Psoas muscle (tissue), 8 donors: ENCODE results near the gene TIAL1. TPM values are rescaled to one million over a fixed set of nuclear protein-coding genes. Genes with fewer than 3 reads are reported as not detected.

ENCODE experiments used
- ATAC-seq, 4 donors: fragments of 200-7000 bp; cut with Tn5 transposase; one replicate each; pipeline ENCODE4 v1.9.1; 2020; ENCODE audit warnings: moderate library complexity in 3 of 4, mild to moderate bottlenecking in 2 of 4
- DNase-seq, 2 donors: peaks; one replicate each; pipeline ENCODE4 v3.0.0-alpha.2; 2020
- H3K27ac ChIP-seq: fragments of 200-600 bp; one replicate; pipeline ENCODE4 v1.8.0; 2022
- H3K27me3 ChIP-seq, 3 donors: fragments of 200-600 bp in 1 of 3; one replicate each; pipeline versions ENCODE4 v1.6.1 to v1.8.0; 2013 to 2022; ENCODE audit warnings: low read length in 2 of 3, mild to moderate bottlenecking in 2 of 3, moderate library complexity in 1 of 3; ENCODE audit not compliant: insufficient read depth in 3 of 3
- H3K36me3 ChIP-seq, 2 donors: fragments of 200-600 bp in 1 of 2; one replicate each; pipeline versions ENCODE4 v1.6.1 to v1.8.0; 2013 to 2022; ENCODE audit warnings: low read depth in 1 of 2, mild to moderate bottlenecking in 1 of 2, moderate library complexity in 1 of 2; ENCODE audit not compliant: insufficient read depth in 1 of 2
- H3K4me1 ChIP-seq: fragments of 200-600 bp; one replicate; pipeline ENCODE4 v1.8.0; 2022
- H3K4me3 ChIP-seq: fragments of 200-600 bp; one replicate; pipeline ENCODE4 v1.8.0; 2022; ENCODE audit warnings: mild to moderate bottlenecking
- H3K9me3 ChIP-seq: fragments of 200-600 bp; one replicate; pipeline ENCODE4 v1.8.0; 2022
- WGBS, 3 donors: extraction: QIAGEN DNeasy Blood & Tissue Kit; methylation state at CpG; one replicate each; pipeline versions ENCODE4 v1.1.6 to v1.1.7; 2013; 5-methylcytosine and 5-hydroxymethylcytosine counted together
- intact Hi-C, 2 donors: fragments of 100-400 bp; cut with DNase I; formaldehyde crosslinking; loops; one replicate each; pipeline versions ENCODE4 v1.11.0 to v1.14.2; 2022
- polyA plus RNA-seq, 3 donors: library from polyadenylated mRNA; stranded (reverse); fragments of 200-250 nt; gene quantifications; one replicate each; pipeline ENCODE4 v1.2.3, GENCODE V29; 2013
- total RNA-seq, 4 donors: library from RNA; stranded (reverse); fragmentation: NEBNext Ultra II Directional in 2 of 4; extraction: Animal tissue kit (Norgen Biotek cat#: 25700) in 2 of 4; gene quantifications; one replicate each; pipeline versions ENCODE4 v1.2.1 to v1.2.4, GENCODE V29; 2021 to 2023
- TF ChIP-seq, protein P1 (sequence below): fragments of 200-600 bp; IDR thresholded peaks from one replicate; pipeline ENCODE4 v1.8.0; 2022; ENCODE audit warnings: antibody characterized with exemption
- donor health status: healthy with polysubstance abuse.
- donor health status: DM: no; HTN: no; CAD: no; lungs with moderate emphysema.
- donor health status: Bipolar disorder and iron deficiency.
- donor health status: healthy.
- donor health status: DM: yes; HTN: yes; CAD: no.
- donor health status: DM: no; HTN: no; CAD: no.
- donor health status: DM: no; HTN: no; CAD: no.
- donor health status: DM: yes; HTN: yes; CAD: no.

Gene TIAL1
- total and polyA plus RNA-seq, 7 donors, result 38.2 to 106 (median 79.3) TPM

DNA sequence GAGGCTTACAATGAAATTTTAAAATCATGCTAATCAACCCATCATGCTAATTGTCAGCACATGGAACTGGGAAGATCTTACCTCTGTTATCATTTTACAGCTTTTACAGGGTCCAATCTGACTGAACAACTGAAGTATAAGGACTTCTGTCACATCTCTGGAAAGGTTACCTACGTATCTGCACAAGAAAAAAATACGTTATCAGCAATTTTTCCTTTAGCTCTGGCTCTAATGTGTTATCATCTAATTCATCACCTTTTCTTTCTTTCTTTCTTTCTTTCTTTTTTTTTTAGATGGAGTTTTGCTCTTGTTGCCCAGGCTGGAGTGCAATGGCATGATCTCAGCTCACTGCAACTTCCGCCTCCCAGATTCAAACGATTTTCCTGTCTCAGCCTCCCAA, 8.7 kb downstream of the TIAL1 start:
- ATAC-seq, result no peak
- 88 to 92% (median 91%) methylated on average over 4 of the region's 4 CpGs for WGBS, 3 donors
- H3K9me3 ChIP-seq, result no peaks in the 10 kb centered on the region
- H3K27me3 ChIP-seq, result no peaks in the 10 kb centered on the region
- H3K4me1 ChIP-seq, result peaks cover 18% of the 10 kb centered on the region
- no peak for DNase-seq
- intact Hi-C loops, result no loop called here
- TF ChIP-seq, protein P1, sequence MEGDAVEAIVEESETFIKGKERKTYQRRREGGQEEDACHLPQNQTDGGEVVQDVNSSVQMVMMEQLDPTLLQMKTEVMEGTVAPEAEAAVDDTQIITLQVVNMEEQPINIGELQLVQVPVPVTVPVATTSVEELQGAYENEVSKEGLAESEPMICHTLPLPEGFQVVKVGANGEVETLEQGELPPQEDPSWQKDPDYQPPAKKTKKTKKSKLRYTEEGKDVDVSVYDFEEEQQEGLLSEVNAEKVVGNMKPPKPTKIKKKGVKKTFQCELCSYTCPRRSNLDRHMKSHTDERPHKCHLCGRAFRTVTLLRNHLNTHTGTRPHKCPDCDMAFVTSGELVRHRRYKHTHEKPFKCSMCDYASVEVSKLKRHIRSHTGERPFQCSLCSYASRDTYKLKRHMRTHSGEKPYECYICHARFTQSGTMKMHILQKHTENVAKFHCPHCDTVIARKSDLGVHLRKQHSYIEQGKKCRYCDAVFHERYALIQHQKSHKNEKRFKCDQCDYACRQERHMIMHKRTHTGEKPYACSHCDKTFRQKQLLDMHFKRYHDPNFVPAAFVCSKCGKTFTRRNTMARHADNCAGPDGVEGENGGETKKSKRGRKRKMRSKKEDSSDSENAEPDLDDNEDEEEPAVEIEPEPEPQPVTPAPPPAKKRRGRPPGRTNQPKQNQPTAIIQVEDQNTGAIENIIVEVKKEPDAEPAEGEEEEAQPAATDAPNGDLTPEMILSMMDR, result no peak
- peaks cover 14 to 64% of the 10 kb centered on the region in 2 donors for H3K36me3 ChIP-seq
- no peak overlapping the region for H3K4me3 ChIP-seq
- no peak overlapping the region for H3K27ac ChIP-seq

DNA sequence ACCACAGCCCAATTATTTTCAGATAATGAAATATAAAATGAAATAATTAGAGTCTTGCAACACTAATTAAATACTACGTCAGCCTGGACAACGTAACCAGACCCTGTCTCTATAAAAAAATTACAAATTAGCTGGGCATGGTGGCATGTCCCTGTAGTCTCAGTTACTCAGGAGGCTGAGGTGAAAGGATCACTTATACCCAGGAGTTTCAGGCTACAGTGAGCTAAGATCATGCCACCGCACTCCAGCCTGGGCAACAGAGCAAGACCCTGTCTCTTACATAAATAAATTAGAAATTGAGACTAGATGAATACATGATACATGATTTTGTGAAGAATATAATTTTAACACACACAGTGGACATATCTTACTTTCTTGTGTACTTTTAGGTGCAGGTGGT, 18.4 kb downstream of the TIAL1 start:
- Histone ChIP-seq H3K27me3 (no peaks in the 10 kb centered on the region), H3K9me3 (no peaks in the 10 kb centered on the region), H3K4me1 (no peaks in the 10 kb centered on the region), H3K4me3 (no peak overlapping the region), H3K27ac (no peak overlapping the region), H3K36me3 (peaks cover 14 to 100% of the 10 kb centered on the region in 2 donors)
- WGBS, 3 donors, result 93 to 94% (median 93%) methylated on average over 3 of the region's 3 CpGs
- ATAC-seq (no peak), DNase-seq (no peak)
- TF ChIP-seq, protein P1, result no peak
- intact Hi-C loops, result no loop called here

DNA sequence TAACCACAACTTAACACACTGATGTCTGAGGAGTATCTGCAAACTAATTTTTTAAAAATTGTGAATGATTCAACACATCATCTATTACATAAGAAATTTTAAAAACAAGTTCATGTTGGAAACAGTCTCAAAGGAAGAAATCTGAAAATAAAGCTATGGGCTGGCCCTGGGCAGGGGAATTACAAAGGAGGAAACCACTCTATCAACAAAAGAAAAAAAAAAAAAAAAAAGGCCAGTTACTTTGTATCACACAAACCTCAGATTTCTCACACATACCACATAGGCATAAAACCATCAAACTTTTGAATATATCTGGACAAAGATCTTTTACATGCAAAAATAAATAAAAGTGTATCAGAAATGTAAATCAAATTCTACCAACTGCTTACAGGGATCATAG, 20.8 kb downstream of the TIAL1 start:
- Histone ChIP-seq H3K36me3 (peaks cover 17 to 93% of the 10 kb centered on the region in 2 donors), H3K4me3 (no peak overlapping the region), H3K9me3 (no peaks in the 10 kb centered on the region), H3K27ac (no peak overlapping the region), H3K4me1 (no peaks in the 10 kb centered on the region), H3K27me3 (no peaks in the 10 kb centered on the region)
- TF ChIP-seq, protein P1, result no peak
- ATAC-seq (no peak), DNase-seq (no peak)
- intact Hi-C loops, result no loop called here

DNA sequence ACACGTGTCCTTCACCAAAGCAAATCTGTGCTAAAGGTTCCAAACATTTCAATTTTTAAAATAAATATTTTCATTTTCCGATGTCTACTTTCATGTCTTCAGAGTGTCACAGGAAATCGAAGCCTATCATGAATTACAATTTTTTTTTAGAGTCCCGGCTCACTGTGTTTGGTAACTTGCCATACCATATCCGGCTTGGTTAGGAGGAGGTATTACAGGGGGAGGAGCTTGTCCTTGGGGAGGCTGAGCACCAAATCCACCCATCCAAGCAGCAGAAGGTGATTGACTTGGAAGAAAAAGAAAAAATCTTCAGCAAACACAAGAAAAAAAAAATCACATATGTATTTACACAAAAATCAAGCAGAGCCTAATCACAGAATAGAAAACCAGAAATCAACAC, 21.3 kb downstream of the TIAL1 start:
- intact Hi-C loops, result no loop called here
- Histone ChIP-seq H3K27me3 (no peaks in the 10 kb centered on the region), H3K27ac (no peak overlapping the region), H3K4me1 (no peaks in the 10 kb centered on the region), H3K4me3 (no peak overlapping the region), H3K36me3 (peaks cover 17 to 88% of the 10 kb centered on the region in 2 donors), H3K9me3 (no peaks in the 10 kb centered on the region)
- ATAC-seq (peak in 2 of 4 donors; percentile 36 to 67), DNase-seq (no peak)
- 39 to 59% (median 42%) methylated on average over 5 of the region's 5 CpGs for WGBS, 3 donors
- TF ChIP-seq, protein P1, result no peak

DNA sequence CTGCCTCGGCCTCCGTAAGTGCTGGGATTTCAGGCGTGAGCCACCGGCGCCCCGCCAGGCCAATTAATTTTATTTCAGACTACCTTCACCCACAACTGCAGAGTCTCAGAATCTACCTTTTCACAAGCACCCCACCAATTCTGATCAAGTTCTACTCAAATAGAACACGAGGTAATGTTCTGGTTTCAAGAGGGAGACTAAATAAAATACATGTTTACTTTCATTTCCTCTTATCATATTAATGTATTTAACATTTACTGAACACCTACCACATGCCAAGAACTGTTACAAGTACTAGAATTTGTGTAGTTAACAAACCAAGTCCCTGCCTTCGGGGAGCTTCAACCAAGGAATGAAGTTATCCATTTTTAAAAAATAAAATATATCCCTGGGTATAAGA, 28.8 kb downstream of the TIAL1 start:
- no peaks in the 10 kb centered on the region for H3K9me3 ChIP-seq
- no peak for DNase-seq
- H3K4me3 ChIP-seq, result no peak overlapping the region
- H3K27me3 ChIP-seq, result no peaks in the 10 kb centered on the region
- H3K36me3 ChIP-seq, result peaks cover 3 to 13% of the 10 kb centered on the region in 2 donors
- TF ChIP-seq, protein P1, result no peak
- H3K27ac ChIP-seq, result no peak overlapping the region
- no peaks in the 10 kb centered on the region for H3K4me1 ChIP-seq
- no peak for ATAC-seq
- WGBS, 3 donors, result 84 to 92% (median 87%) methylated on average over 8 of the region's 8 CpGs
- intact Hi-C loops, result no loop called here
